NCI-H1105 treated with DMSO at 0.1 percent for 48 hours (cell line): ENCODE data around the gene SMIM30.
"Not testable (repeated sequence)": the region's sequence is repeated elsewhere in the genome, so short reads cannot be mapped to it uniquely, and the experiment has no call there.

Experiments
- DNase-seq: peaks from one replicate; lab custom pipeline; 2025; lab: John Stamatoyannopoulos, UW

The SMIM30 gene

GRCh38 chr7:113118074-113118959 lies at the start of gene SMIM30:
SMIM30 (minus strand) TSS chr7:113118554; CDS start chr7:113117578, 976 bp downstream.
- DNase-seq, result peak; percentile 93

GRCh38 chr7:113166176-113166575 lies 47.8 kb upstream of the SMIM30 start:
- not testable (repeated sequence) for DNase-seq

GRCh38 chr7:113161050-113161449 lies 42.7 kb upstream of the SMIM30 start:
- no peak for DNase-seq

- DNase-seq, result peak; percentile 65
These were observed 41.5 kb upstream of the SMIM30 start for GRCh38 chr7:113159746-113160339.

- DNase-seq, result no peak
These were observed 40.4 kb upstream of the SMIM30 start for GRCh38 chr7:113158756-113159155.

- no peak for DNase-seq
These were observed 35.8 kb upstream of the SMIM30 start for GRCh38 chr7:113154117-113154516.

- DNase-seq, result no peak
These were observed 26.5 kb upstream of the SMIM30 start for GRCh38 chr7:113144817-113145216.

GRCh38 chr7:113143486-113144257 lies 25.3 kb upstream of the SMIM30 start:
- DNase-seq, result no peak

GRCh38 chr7:113142385-113143119 lies 24.2 kb upstream of the SMIM30 start:
- DNase-seq, result no peak

GRCh38 chr7:113141803-113142202 lies 23.4 kb upstream of the SMIM30 start:
- no peak for DNase-seq

- DNase-seq, result no peak
These were observed 22.6 kb upstream of the SMIM30 start for GRCh38 chr7:113140956-113141355.

- DNase-seq, result no peak
These were observed 18.9 kb upstream of the SMIM30 start for GRCh38 chr7:113137241-113137640.

GRCh38 chr7:113134025-113134424 lies 15.7 kb upstream of the SMIM30 start:
- no peak for DNase-seq

- DNase-seq, result no peak
These were observed 13.0 kb upstream of the SMIM30 start for GRCh38 chr7:113131367-113131766.

- no peak for DNase-seq
These were observed 9.7 kb upstream of the SMIM30 start for GRCh38 chr7:113128031-113128430.

- no peak for DNase-seq
These were observed 7.4 kb upstream of the SMIM30 start for GRCh38 chr7:113125728-113126127.

GRCh38 chr7:113122744-113123143 lies 4.4 kb upstream of the SMIM30 start:
- DNase-seq, result no peak

- no peak for DNase-seq
These were observed 2.3 kb upstream of the SMIM30 start for GRCh38 chr7:113120647-113121046.

- DNase-seq, result peak; percentile 25
These were observed 1.1 kb upstream of the SMIM30 start for GRCh38 chr7:113119429-113119828.

GRCh38 chr7:113117374-113117774 lies 980 bp downstream of the SMIM30 start:
- DNase-seq, result not testable (repeated sequence)

- DNase-seq, result no peak
These were observed 4.4 kb downstream of the SMIM30 start for GRCh38 chr7:113113912-113114311.

- no peak for DNase-seq
These were observed 8.6 kb downstream of the SMIM30 start for GRCh38 chr7:113109718-113110117.
